HG03457 (cell line): ENCODE results near the gene CCL19.

Experiments used
- ATAC-seq: cut with Tn5 transposase; IDR thresholded peaks from one replicate; pipeline ENCODE4 v1.9.1; 2021; ENCODE audit warnings: moderate number of reproducible peaks; ENCODE audit not compliant: unreplicated experiment

The CCL19 gene

GRCh38 chr9:34701023-34701768, 10.1 kb upstream of the CCL19 start:
- ATAC-seq, result no peak

- no peak for ATAC-seq
These were observed 3.7 kb upstream of the CCL19 start for GRCh38 chr9:34694811-34695210.

- ATAC-seq, result no peak
These were observed 2.5 kb upstream of the CCL19 start for GRCh38 chr9:34693560-34693959.

GRCh38 chr9:34691936-34692315, 850 bp upstream of the CCL19 start:
- no peak for ATAC-seq

GRCh38 chr9:34689512-34689911, 1.6 kb downstream of the CCL19 start:
- ATAC-seq, result no peak

- no peak for ATAC-seq
These were observed 2.0 kb downstream of the CCL19 start for GRCh38 chr9:34689116-34689470.

GRCh38 chr9:34688329-34689115, 2.6 kb downstream of the CCL19 start:
- no peak for ATAC-seq

GRCh38 chr9:34687276-34688030, 3.6 kb downstream of the CCL19 start:
- ATAC-seq, result no peak

GRCh38 chr9:34686732-34687131, 4.3 kb downstream of the CCL19 start:
- no peak for ATAC-seq

- no peak for ATAC-seq
These were observed 4.8 kb downstream of the CCL19 start for GRCh38 chr9:34686231-34686630.

GRCh38 chr9:34685591-34685990, 5.5 kb downstream of the CCL19 start:
- no peak for ATAC-seq

GRCh38 chr9:34684816-34685215, 6.3 kb downstream of the CCL19 start:
- ATAC-seq, result no peak

- no peak for ATAC-seq
These were observed 6.9 kb downstream of the CCL19 start for GRCh38 chr9:34684145-34684544.

- no peak for ATAC-seq
These were observed 15.2 kb downstream of the CCL19 start for GRCh38 chr9:34675869-34676268.

- no peak for ATAC-seq
These were observed 15.9 kb downstream of the CCL19 start for GRCh38 chr9:34675048-34675714.

GRCh38 chr9:34674440-34674839, 16.6 kb downstream of the CCL19 start:
- ATAC-seq, result no peak

- no peak for ATAC-seq
These were observed 19.8 kb downstream of the CCL19 start for GRCh38 chr9:34671307-34671706.

GRCh38 chr9:34669809-34670562, 21.1 kb downstream of the CCL19 start:
- ATAC-seq, result no peak

GRCh38 chr9:34665381-34666250, 25.5 kb downstream of the CCL19 start:
- ATAC-seq, result no peak

GRCh38 chr9:34665067-34665380, 26.1 kb downstream of the CCL19 start:
- ATAC-seq, result no peak
